Adipocyte (in vitro differentiated cells): ENCODE measurements around the gene DYNC1LI1.
A peak's percentile ranks its signal among the peaks of the same experiment; 100 is the strongest.

ENCODE experiments used
- DNase-seq: peaks from one replicate; pipeline ENCODE4 v3.0.0-alpha.2; 2015; ENCODE audit warnings: low read depth
- H3K27me3 ChIP-seq: replicated peaks from 2 replicates; pipeline ENCODE4 v1.7.0; 2013; ENCODE audit warnings: mild to moderate bottlenecking, low read length, moderate library complexity; ENCODE audit not compliant: control insufficient read depth, insufficient read depth
- H3K36me3 ChIP-seq: 2 replicates; pipeline ENCODE4 v1.7.0; 2013; ENCODE audit warnings: low read length, mild to moderate bottlenecking, moderate library complexity; ENCODE audit not compliant: control insufficient read depth, insufficient read depth, severe bottlenecking
- H3K4me1 ChIP-seq: 2 replicates; pipeline ENCODE4 v1.7.0; 2013; ENCODE audit warnings: mild to moderate bottlenecking, low read length, moderate library complexity; ENCODE audit not compliant: control insufficient read depth, insufficient read depth
- H3K4me3 ChIP-seq: 2 replicates; pipeline ENCODE4 v1.7.0; 2013; ENCODE audit warnings: mild to moderate bottlenecking, low read length, moderate library complexity
- H3K9ac ChIP-seq: 2 replicates; pipeline ENCODE4 v1.7.0; 2013; ENCODE audit warnings: mild to moderate bottlenecking, low read length, moderate library complexity
- H3K9me3 ChIP-seq: 2 replicates; pipeline ENCODE4 v1.7.0; 2013; ENCODE audit warnings: mild to moderate bottlenecking, low read length, moderate library complexity; ENCODE audit not compliant: control insufficient read depth

The DYNC1LI1 gene

GRCh38 chr3:32570421-32571191 is at the start of gene DYNC1LI1:
TSS of gene DYNC1LI1 (minus strand) at chr3:32570858. CDS start at chr3:32570770, 88 bp downstream.
- Histone ChIP-seq H3K9me3 (no peaks in the 10 kb centered on the region), H3K27me3 (no peaks in the 10 kb centered on the region), H3K9ac (peak within 1 kb of the TSS; percentile 99), H3K4me3 (peak within 1 kb of the TSS; percentile 97), H3K36me3 (peaks cover 8% of the 10 kb centered on the region), H3K4me1 (peaks cover 21% of the 10 kb centered on the region)
- peak; percentile 98 for DNase-seq

DNA sequence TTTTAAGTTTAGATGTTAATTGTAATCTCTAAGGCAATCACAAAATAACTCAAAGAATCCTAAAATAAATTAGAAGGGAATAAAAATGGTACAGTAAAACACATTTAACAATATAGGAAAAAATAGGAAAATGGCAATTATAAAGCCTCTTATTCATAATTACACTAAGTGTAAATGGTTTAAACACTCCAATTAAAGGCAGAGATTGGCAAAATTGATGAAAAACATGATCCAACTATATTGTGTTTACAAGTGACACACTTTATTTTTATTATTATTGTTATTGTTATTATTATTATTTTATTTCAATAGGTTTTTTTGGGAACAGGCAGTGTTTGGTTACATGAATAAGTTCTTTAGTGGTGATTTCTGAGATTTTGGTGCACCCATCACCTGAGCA is 48.7 kb upstream of the DYNC1LI1 start:
- no peaks in the 10 kb centered on the region for H3K36me3 ChIP-seq
- no peak for DNase-seq

DNA sequence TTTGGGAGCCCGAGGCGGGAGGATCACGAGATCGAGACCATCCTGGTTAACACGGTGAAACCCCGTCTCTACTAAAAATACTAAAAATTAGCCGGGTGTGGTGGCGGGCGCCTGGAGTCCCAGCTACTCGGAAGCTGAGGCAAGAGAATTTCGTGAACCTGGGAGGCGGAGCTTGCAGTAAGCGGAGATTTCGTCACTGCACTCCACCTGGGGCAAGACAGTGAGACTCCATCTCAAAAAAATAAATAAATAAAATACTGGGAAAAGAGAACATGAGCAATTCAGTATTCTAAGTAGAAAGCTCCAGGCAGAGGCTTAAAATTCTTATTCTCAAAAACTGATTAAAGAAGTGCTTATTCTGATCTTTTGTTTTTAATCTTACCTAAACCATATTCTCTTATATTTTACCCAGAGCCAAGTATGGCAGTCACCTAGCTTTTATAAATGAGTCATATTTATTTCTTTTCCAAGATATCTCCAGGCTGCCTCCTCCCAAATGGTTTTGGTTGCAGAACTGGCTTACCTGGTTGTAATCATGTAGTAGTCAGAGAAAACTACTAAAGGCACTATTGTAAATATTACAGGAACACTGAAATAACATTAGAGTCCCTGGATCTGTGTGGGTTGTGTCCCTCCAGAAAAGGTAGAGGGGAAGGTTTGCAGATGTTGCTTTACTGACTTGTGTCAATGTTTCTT is 45.8 kb upstream of the DYNC1LI1 start:
- Histone ChIP-seq H3K9me3 (peaks cover 11% of the 10 kb centered on the region), H3K4me1 (peaks cover 3% of the 10 kb centered on the region), H3K9ac (no peak overlapping the region), H3K4me3 (no peak overlapping the region), H3K27me3 (no peaks in the 10 kb centered on the region), H3K36me3 (no peaks in the 10 kb centered on the region)
- DNase-seq, result no peak

More for the DNA sequence above, 48.7 kb upstream of the DYNC1LI1 start:
- no peak overlapping the region for H3K4me3 ChIP-seq
- H3K9ac ChIP-seq, result no peak overlapping the region
- peaks cover 11% of the 10 kb centered on the region for H3K9me3 ChIP-seq
- peaks cover 3% of the 10 kb centered on the region for H3K27me3 ChIP-seq
- H3K4me1 ChIP-seq, result no peaks in the 10 kb centered on the region

DNA sequence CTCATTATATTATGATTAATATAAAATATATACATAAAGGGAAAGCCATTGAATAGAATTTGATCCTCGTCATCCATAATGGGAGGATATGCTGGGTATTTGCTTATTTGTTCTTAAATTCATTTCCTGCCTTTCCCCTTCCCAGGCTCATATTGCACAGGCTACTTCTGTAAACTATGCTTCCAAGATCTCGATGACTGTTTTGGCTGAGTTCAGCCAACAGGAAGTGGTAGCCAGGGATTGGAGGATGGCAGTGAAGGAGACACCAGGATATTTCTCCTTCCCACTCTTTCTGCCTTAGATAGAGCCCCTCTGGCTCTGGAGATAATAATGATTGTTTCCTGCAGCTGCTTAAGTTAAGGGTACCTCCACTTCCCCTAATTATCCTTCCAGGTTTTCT is 44.3 kb upstream of the DYNC1LI1 start:
- peak; percentile 57 for DNase-seq
- H3K36me3 ChIP-seq, result no peaks in the 10 kb centered on the region
- H3K4me1 ChIP-seq, result peaks cover 3% of the 10 kb centered on the region

DNA sequence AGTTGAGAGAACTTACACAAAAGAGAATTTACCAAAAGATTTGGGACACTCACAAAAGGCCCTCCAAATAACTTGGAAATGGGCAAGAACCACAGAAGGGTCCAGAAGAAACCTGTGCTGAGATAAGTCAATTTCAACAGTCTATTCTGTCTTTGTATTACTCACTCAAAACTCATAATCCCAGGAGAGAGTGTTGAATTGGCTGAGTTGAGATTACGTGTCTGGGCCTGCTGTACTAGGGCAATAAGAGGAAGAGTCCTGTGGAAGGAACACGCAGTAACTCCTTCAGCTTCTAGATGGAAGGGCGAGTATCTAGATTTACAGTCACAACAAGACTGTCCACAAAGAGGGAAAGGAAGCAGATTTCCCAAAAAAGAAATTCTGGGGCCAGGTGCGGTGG is 42.5 kb upstream of the DYNC1LI1 start:
- Histone ChIP-seq H3K27me3 (no peaks in the 10 kb centered on the region), H3K9me3 (no peaks in the 10 kb centered on the region), H3K4me1 (peaks cover 3% of the 10 kb centered on the region), H3K9ac (no peak overlapping the region), H3K36me3 (no peaks in the 10 kb centered on the region), H3K4me3 (no peak overlapping the region)
- no peak for DNase-seq

More for the DNA sequence above, 44.3 kb upstream of the DYNC1LI1 start:
- Histone ChIP-seq H3K4me3 (no peak overlapping the region), H3K9ac (no peak overlapping the region), H3K9me3 (peaks cover 3% of the 10 kb centered on the region), H3K27me3 (no peaks in the 10 kb centered on the region)

DNA sequence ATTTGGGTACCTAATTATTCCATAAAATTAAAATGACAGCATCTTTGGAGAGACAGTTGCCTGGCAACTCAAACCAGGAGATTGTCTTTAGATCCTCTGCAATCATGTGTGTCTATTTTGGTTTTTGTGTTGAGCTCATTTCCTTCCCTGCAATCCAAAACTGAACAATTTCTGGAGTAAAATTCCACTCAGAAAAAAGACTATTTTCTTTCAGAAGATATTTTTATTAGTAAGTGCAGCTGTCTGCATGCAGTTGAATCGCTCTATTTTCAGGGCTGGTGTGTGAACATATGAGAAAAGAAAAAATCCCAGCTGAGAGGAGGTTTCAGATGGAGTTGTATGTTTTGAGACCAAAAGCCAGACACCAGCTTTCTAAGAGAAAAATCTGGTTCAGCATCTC is 41.9 kb upstream of the DYNC1LI1 start:
- DNase-seq, result no peak
- Histone ChIP-seq H3K36me3 (no peaks in the 10 kb centered on the region), H3K4me3 (no peak overlapping the region), H3K9ac (no peak overlapping the region), H3K4me1 (peaks cover 3% of the 10 kb centered on the region), H3K27me3 (no peaks in the 10 kb centered on the region), H3K9me3 (no peaks in the 10 kb centered on the region)

DNA sequence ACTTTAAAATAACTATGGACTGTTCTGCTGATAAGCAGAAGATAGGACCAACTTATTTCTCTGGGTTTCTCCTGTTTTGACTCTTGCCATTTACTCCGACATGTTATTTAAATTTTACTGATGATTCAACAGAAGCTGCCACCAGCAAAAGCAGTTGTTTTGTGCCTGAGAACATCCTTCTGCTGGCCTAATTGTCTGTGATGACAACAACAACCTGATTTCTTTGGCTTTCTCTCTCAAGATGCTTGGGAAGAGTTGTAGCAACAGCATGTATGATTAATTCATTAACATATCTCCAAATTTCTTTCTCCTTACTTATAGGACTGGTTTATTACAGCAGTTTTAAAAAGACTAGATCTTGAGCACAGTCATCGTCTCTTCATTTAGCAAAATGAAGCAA is 36.9 kb upstream of the DYNC1LI1 start:
- H3K9me3 ChIP-seq, result no peaks in the 10 kb centered on the region
- no peak for DNase-seq
- no peak overlapping the region for H3K4me3 ChIP-seq
- no peaks in the 10 kb centered on the region for H3K36me3 ChIP-seq
- no peaks in the 10 kb centered on the region for H3K27me3 ChIP-seq
- H3K9ac ChIP-seq, result no peak overlapping the region
- H3K4me1 ChIP-seq, result no peaks in the 10 kb centered on the region

DNA sequence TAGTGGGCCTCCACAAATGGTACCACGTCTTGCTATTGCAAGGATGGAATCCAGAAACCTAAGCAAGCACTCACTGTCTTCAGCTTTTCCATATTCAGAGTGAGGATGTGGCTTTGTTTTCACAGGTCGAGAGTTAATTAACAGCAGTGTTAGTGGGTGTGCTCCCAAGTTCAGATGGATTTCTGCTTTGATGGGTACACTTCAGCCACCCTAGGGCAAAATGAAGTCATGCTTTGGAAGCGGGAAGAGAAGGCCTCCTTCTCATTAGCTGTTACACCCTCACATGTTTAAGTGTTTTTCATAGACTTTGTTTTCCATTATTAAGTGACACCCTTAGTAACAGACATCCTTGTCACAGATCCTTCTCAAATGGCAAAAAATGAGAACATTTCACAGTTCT is 36.3 kb upstream of the DYNC1LI1 start:
- Histone ChIP-seq H3K9ac (no peak overlapping the region), H3K4me3 (no peak overlapping the region), H3K4me1 (no peaks in the 10 kb centered on the region), H3K9me3 (no peaks in the 10 kb centered on the region), H3K27me3 (no peaks in the 10 kb centered on the region), H3K36me3 (no peaks in the 10 kb centered on the region)
- DNase-seq, result no peak

- no peak for DNase-seq
- Histone ChIP-seq H3K36me3 (no peaks in the 10 kb centered on the region), H3K27me3 (no peaks in the 10 kb centered on the region), H3K9ac (no peak overlapping the region), H3K9me3 (no peaks in the 10 kb centered on the region), H3K4me3 (no peak overlapping the region), H3K4me1 (no peaks in the 10 kb centered on the region)
These were observed 35.6 kb upstream of the DYNC1LI1 start for GRCh38 chr3:32606277-32606676.

DNA sequence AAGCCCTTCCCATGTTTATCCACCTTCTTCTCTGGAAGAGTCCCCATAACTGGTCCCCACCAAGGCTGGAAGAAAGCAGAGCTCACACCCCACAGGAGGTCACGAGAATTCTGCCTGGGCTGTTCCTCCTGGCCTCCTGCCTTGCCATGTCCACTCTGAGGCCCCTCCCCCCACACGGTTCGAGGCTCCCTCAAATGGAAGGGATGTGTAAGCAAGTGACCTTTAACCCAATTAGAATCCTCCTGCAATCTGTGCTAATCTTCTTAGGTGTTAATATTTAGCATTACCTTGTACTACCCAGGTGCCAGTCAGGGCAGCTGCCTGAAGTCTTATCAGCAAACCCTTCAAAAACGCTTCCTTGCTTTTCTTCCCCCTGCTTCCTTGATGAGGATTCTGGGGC is 32.4 kb upstream of the DYNC1LI1 start:
- no peaks in the 10 kb centered on the region for H3K27me3 ChIP-seq
- no peak overlapping the region for H3K4me3 ChIP-seq
- DNase-seq, result no peak
- H3K4me1 ChIP-seq, result no peaks in the 10 kb centered on the region
- no peaks in the 10 kb centered on the region for H3K36me3 ChIP-seq
- no peak overlapping the region for H3K9ac ChIP-seq
- no peaks in the 10 kb centered on the region for H3K9me3 ChIP-seq

- Histone ChIP-seq H3K4me3 (no peak overlapping the region), H3K9me3 (no peaks in the 10 kb centered on the region), H3K4me1 (no peaks in the 10 kb centered on the region), H3K36me3 (no peaks in the 10 kb centered on the region), H3K9ac (no peak overlapping the region), H3K27me3 (no peaks in the 10 kb centered on the region)
- DNase-seq, result no peak
These were observed 31.5 kb upstream of the DYNC1LI1 start for GRCh38 chr3:32602206-32602605.
